HG03039 (cell line): ENCODE results near the gene DLGAP1.
"Not testable (repeated sequence)": the region's sequence is repeated elsewhere in the genome, so short reads cannot be mapped to it uniquely, and the experiment has no call there.

Experiments used
- ATAC-seq: cut with Tn5 transposase; IDR thresholded peaks from one replicate; pipeline ENCODE4 v1.9.1; 2021; ENCODE audit warnings: mild to moderate bottlenecking, moderate library complexity; ENCODE audit not compliant: unreplicated experiment

Gene DLGAP1

GRCh38 chr18:3493501-3494244 lies 961.4 kb downstream of the DLGAP1 start:
- no peak for ATAC-seq

- no peak for ATAC-seq
Observed at GRCh38 chr18:3492721-3493120, 962.4 kb downstream of the DLGAP1 start.

GRCh38 chr18:3491981-3492555 lies 963.0 kb downstream of the DLGAP1 start:
- no peak for ATAC-seq

GRCh38 chr18:3489462-3489861 lies 965.6 kb downstream of the DLGAP1 start:
- no peak for ATAC-seq

- ATAC-seq, result no peak
Observed at GRCh38 chr18:3486512-3486911, 968.6 kb downstream of the DLGAP1 start.

- peak; percentile 51 for ATAC-seq
Observed at GRCh38 chr18:3485153-3486149, 969.7 kb downstream of the DLGAP1 start.

- ATAC-seq, result no peak
Observed at GRCh38 chr18:3482258-3482657, 972.8 kb downstream of the DLGAP1 start.

- ATAC-seq, result no peak
Observed at GRCh38 chr18:3481696-3482210, 973.4 kb downstream of the DLGAP1 start.

GRCh38 chr18:3480827-3481573 lies 974.1 kb downstream of the DLGAP1 start:
- ATAC-seq, result no peak

- ATAC-seq, result no peak
Observed at GRCh38 chr18:3479978-3480509, 975.1 kb downstream of the DLGAP1 start.

GRCh38 chr18:3478262-3478978 lies 976.7 kb downstream of the DLGAP1 start:
- no peak for ATAC-seq

GRCh38 chr18:3472681-3473544 lies 982.2 kb downstream of the DLGAP1 start:
- ATAC-seq, result no peak

- not testable (repeated sequence) for ATAC-seq
Observed at GRCh38 chr18:3472121-3472520, 983.0 kb downstream of the DLGAP1 start.

- no peak for ATAC-seq
Observed at GRCh38 chr18:3471141-3471648, 983.9 kb downstream of the DLGAP1 start.

- ATAC-seq, result no peak
Observed at GRCh38 chr18:3468833-3469232, 986.3 kb downstream of the DLGAP1 start.

GRCh38 chr18:3468066-3468705 lies 986.9 kb downstream of the DLGAP1 start:
- ATAC-seq, result no peak

- ATAC-seq, result no peak
Observed at GRCh38 chr18:3466872-3467271, 988.2 kb downstream of the DLGAP1 start.

GRCh38 chr18:3466045-3466444 lies 989.1 kb downstream of the DLGAP1 start:
- ATAC-seq, result no peak
